Activated CD4-positive, alpha-beta T cell treated with anti-CD3 and anti-CD28 coated beads, Interleukin-10, Interleukin-2, amounts not matched to agents 100 ng/mL and 50 ng/mL, durations not matched to agents 16 hours and 8 hours (primary cell): ENCODE measurements around the gene ENTR1.

ENCODE experiments used
- DNase-seq: peaks from one replicate; pipeline ENCODE4 v3.0.0-alpha.2; 2020

The ENTR1 gene

GRCh38 chr9:136373300-136374182 is 36.9 kb downstream of the ENTR1 start, which contains the start of gene CARD9:
TSS of gene CARD9 (minus strand) at chr9:136373669. CDS start at chr9:136372078, 1,591 bp downstream.
- no peak for DNase-seq

- DNase-seq = no peak
These were observed 37.7 kb downstream of the ENTR1 start for GRCh38 chr9:136372561-136373299.

- no peak for DNase-seq
These were observed 38.4 kb downstream of the ENTR1 start for GRCh38 chr9:136372006-136372405.

- DNase-seq = no peak
These were observed 38.9 kb downstream of the ENTR1 start for GRCh38 chr9:136371533-136371880.

GRCh38 chr9:136370687-136371532 is 39.5 kb downstream of the ENTR1 start:
- no peak for DNase-seq

GRCh38 chr9:136370037-136370436 is 40.4 kb downstream of the ENTR1 start:
- no peak for DNase-seq

GRCh38 chr9:136368190-136368589 is 42.2 kb downstream of the ENTR1 start:
- DNase-seq = no peak

GRCh38 chr9:136367296-136368145 is 42.9 kb downstream of the ENTR1 start:
- DNase-seq = no peak

GRCh38 chr9:136366826-136367225 is 43.6 kb downstream of the ENTR1 start:
- DNase-seq = no peak

- DNase-seq = no peak
These were observed 44.6 kb downstream of the ENTR1 start for GRCh38 chr9:136365775-136366222.

- DNase-seq = no peak
These were observed 45.3 kb downstream of the ENTR1 start for GRCh38 chr9:136364942-136365774.

- no peak for DNase-seq
These were observed 46.3 kb downstream of the ENTR1 start for GRCh38 chr9:136363949-136364748.

- DNase-seq = peak; percentile 98
These were observed 47.1 kb downstream of the ENTR1 start, which contains the start of gene DNLZ for GRCh38 chr9:136363106-136363948. TSS of gene DNLZ (minus strand) at chr9:136363744. CDS start at chr9:136363714, 30 bp downstream.

- no peak for DNase-seq
These were observed 48.0 kb downstream of the ENTR1 start for GRCh38 chr9:136362450-136362784.

GRCh38 chr9:136361754-136362449 is 48.5 kb downstream of the ENTR1 start:
- no peak for DNase-seq

- no peak for DNase-seq
These were observed 49.2 kb downstream of the ENTR1 start for GRCh38 chr9:136361047-136361753.

- DNase-seq = no peak
These were observed 50.4 kb downstream of the ENTR1 start for GRCh38 chr9:136359774-136360718.
